GM19238 (cell line): ENCODE data around the gene EIF1.

ENCODE experiments used
- DNase-seq: peaks from one replicate; pipeline ENCODE4 v3.0.0; 2011; ENCODE audit warnings: low spot score; ENCODE audit not compliant: insufficient read length

The EIF1 gene

DNA sequence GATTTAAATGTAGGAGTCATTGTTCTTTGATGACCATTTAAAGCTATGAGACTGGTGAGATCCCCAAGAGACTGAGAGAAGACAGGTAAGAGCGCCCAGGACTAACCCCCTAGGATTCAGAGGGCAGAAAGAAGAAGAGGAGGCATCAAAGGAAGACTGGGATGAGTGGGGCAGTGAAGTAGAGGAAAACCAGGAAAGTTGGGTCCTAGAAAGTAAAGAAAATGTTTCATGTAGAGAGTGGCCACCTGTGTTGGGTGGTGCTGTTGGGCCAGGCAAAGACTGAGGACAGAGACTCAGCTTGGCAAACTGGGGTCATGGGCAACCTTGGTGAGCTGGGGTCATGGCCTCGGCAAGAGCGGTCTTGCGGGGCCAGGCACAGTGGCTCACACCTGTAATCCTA is 47.1 kb downstream of the EIF1 start:
- no peak for DNase-seq

DNA sequence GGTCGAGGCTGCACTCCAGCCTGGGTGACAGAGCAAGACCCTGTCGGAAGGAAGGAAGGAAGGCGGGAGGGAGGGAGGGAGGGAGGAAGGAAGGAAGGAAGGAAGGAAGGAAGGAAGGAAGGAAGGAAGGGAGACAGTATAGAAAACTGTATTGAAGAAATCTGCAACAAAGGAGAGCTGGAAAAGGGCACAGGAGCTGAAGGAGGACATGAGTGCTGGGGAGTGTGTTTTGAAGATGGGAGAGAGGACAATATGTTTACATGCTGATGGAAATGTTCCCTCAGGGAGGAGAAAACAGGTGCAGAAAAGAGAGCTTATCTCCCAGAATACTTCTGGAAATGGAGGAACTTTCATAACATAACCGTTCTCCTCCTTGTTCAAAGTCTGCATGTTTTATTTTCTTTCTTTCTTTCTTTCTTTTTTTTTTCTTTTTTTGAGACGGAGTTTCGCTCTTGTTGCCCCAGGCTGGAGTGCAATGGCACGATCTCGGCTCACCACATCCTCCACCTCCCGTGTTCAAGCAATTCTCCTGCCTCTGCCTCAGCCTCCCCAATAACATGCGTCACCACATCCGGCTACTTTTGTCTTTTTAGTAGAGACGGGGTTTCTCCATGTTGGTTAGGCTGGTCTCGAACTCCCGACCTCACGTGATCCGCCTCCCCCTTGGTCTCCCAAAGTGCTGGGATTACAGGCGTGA is 48.4 kb downstream of the EIF1 start:
- DNase-seq, result no peak

DNA sequence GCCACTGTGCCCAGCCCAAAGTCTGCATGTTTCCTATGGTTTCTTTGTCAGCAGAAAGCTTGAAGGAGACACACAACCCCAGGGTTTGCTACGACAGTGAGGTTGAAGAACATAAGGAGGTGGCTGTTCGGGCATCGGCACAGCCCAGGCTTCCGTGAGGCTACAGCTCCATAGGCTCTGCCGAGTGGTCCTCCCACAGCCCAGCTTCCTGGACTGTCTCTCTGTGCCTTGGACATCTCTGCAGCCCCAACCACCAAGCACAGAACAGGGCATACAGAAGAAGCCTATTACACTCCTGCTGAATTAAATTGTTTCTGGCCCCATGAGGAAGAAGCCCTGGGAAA is 49.0 kb downstream of the EIF1 start:
- no peak for DNase-seq

DNA sequence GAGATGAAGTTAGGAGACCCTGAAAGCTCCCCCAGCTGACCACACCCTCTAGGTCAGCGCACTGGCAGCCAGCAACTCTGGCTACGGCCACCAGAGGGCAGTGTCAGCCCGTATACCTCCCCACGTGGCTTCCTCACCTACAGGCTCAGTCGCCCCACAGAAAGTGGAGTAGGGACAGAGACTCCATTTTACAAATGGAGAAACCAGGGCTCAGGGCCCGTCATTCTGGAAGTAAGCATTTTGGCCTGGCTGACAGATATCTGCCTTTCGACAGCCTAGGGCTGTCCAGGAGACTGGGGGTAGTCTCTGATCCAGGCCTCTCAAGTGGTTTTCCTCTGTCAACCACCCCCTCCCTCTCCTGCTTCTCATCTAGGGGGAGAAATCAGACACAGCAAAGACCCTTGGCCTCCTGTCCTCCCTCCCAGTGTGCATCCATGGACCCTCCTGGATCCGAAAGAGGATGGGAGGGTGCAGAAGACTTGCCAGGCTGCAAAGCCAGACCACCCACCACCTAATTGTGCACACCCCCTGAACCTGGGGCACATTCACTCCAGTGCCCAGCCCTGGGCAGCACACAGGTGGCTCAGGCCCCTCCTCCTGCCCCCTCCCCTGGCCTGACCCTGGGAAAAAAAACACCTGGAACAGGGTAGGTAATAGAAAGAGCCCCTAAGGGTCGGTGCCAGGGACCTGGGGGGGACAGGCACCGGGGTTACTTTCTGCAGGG is 49.6 kb downstream of the EIF1 start:
- DNase-seq, result peak; percentile 94

- no peak for DNase-seq
These were observed 50.1 kb downstream of the EIF1 start for GRCh38 chr17:41738801-41739112.

DNA sequence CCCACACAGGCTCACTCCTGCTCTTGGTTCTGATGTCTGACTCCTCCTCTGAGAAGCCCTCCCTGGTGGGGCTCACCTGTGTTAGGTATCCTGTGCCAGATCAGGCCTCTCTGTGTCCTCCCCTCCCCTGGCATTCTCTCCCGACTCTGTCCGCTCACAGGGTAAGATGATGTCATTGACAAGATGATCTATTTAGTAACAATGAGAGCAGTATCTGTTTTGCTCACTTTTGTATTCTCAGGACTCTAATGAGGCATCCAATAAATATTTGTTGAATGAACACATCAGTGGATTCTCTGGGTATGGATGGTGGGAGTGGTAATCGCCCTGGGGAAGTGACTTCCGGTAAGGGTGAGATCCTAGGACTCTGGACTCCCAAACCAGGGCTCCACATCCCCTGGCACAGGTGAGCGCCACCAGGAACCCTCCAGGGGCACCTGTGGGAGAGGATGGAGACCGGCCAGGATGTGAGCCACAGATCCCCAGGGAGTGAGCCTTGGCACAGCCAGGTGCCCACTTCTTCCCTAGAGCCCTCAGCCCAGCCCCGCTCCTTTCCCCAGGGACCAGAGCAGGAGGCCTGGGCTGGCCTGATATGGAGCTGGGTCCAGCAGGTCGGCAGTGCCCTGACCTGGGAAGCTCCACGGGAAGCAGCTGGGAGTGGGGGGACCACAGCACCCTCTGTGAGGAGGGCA is 51.1 kb downstream of the EIF1 start:
- DNase-seq, result no peak

- DNase-seq, result no peak
These were observed 51.8 kb downstream of the EIF1 start for GRCh38 chr17:41740506-41740905.

GRCh38 chr17:41741709-41742108 is 53.0 kb downstream of the EIF1 start:
- no peak for DNase-seq
